CD4-positive, alpha-beta memory T cell (primary cell): ENCODE measurements around the gene NUAK1. TPM values are rescaled to one million over a fixed set of nuclear protein-coding genes. Genes with fewer than 3 reads are reported as not detected.

Experiments
- CTCF ChIA-PET: fragments of 350-600 bp; sonication (Branson Sonifier 250); formaldehyde crosslinking; loops from one replicate; lab custom pipeline; 2021; ENCODE audit warnings: inconsistent platforms; ENCODE audit not compliant: partially characterized antibody; lab: Charles Lee
- POLR2A ChIA-PET: fragments of 350-600 bp; sonication (Branson Sonifier 250); formaldehyde crosslinking; loops from one replicate; lab custom pipeline; 2021; ENCODE audit not compliant: partially characterized antibody; lab: Charles Lee
- DNase-seq, 5 donors: peaks; one replicate each; pipeline versions ENCODE4 v3.0.0 to v3.0.0-alpha.2; 2020 to 2022; ENCODE audit warnings: mixed read lengths in 1 of 5
- H3K27ac ChIP-seq: one replicate; pipeline ENCODE4 v1.7.0; 2013; ENCODE audit warnings: low read depth, low read length
- H3K27me3 ChIP-seq: 2 replicates; pipeline ENCODE4 v1.7.0; 2013; ENCODE audit warnings: mild to moderate bottlenecking, low read length, moderate library complexity; ENCODE audit not compliant: insufficient read depth
- H3K36me3 ChIP-seq: 2 replicates; pipeline ENCODE4 v1.7.0; 2013; ENCODE audit warnings: mild to moderate bottlenecking, low read length, moderate library complexity; ENCODE audit not compliant: insufficient read depth
- H3K4me1 ChIP-seq: 2 replicates; pipeline ENCODE4 v1.7.0; 2013; ENCODE audit warnings: mild to moderate bottlenecking, low read length, moderate library complexity; ENCODE audit not compliant: insufficient read depth
- H3K4me3 ChIP-seq, 2 donors: one replicate each; pipeline ENCODE4 v1.7.0; 2013; ENCODE audit warnings: low read length in 2 of 2, mild to moderate bottlenecking in 1 of 2
- H3K9me3 ChIP-seq, 2 donors: one replicate each; pipeline ENCODE4 v1.7.0; 2013; ENCODE audit warnings: low read length in 2 of 2, control low read depth in 1 of 2; ENCODE audit not compliant: control insufficient read depth in 1 of 2
- H3K27ac Mint-ChIP-seq, 7 donors: one replicate each; pipeline ENCODE4 v1.8.0; 2020 to 2021; ENCODE audit warnings: mixed read lengths in 7 of 7, mild to moderate bottlenecking in 6 of 7, inconsistent platforms in 3 of 7, moderate library complexity in 3 of 7
- H3K27me3 Mint-ChIP-seq, 2 donors: one replicate each; pipeline ENCODE4 v1.8.0; 2020 to 2021; ENCODE audit warnings: mixed read lengths in 2 of 2
- H3K36me3 Mint-ChIP-seq, 2 donors: one replicate each; pipeline ENCODE4 v1.8.0; 2020 to 2021; ENCODE audit warnings: mixed read lengths in 2 of 2, inconsistent platforms in 1 of 2, mild to moderate bottlenecking in 1 of 2
- H3K4me1 Mint-ChIP-seq, 4 donors: one replicate each; pipeline ENCODE4 v1.8.0; 2020 to 2021; ENCODE audit warnings: mixed read lengths in 4 of 4, mild to moderate bottlenecking in 1 of 4
- H3K4me3 Mint-ChIP-seq, 8 donors: one replicate each; pipeline ENCODE4 v1.8.0; 2020 to 2021; ENCODE audit warnings: mixed read lengths in 8 of 8, mild to moderate bottlenecking in 7 of 8, moderate library complexity in 6 of 8, inconsistent platforms in 3 of 8
- H3K9me3 Mint-ChIP-seq, 8 donors: one replicate each; pipeline ENCODE4 v1.8.0; 2020 to 2021; ENCODE audit warnings: mixed read lengths in 8 of 8, mild to moderate bottlenecking in 5 of 8, inconsistent platforms in 3 of 8, moderate library complexity in 1 of 8
- intact Hi-C: fragments of 100-400 bp; cut with micrococcal nuclease; formaldehyde crosslinking; loops from one replicate; pipeline ENCODE4 v1.15.1; 2023
- polyA plus RNA-seq, 2 donors: library from polyadenylated mRNA; unstranded; fragments of 300-500 nt; fragmentation: Illumina TruSeq; gene quantifications; one replicate each; pipeline ENCODE4 v1.2.3, GENCODE V29; 2021
- total RNA-seq, 2 experiments: library from RNA; stranded (reverse); gene quantifications; one replicate each; pipeline ENCODE4 v1.2.3, GENCODE V29; 2021

The NUAK1 gene
- total and polyA plus RNA-seq, 4 experiments from 2014 or later: not detected

GRCh38 chr12:106161491-106161890, 22.7 kb upstream of the NUAK1 start:
- Mint-ChIP-seq H3K27me3 (peaks cover 25 to 33% of the 10 kb centered on the region in 2 donors), H3K4me1 (no peaks in the 10 kb centered on the region)
- DNase-seq: no peak

GRCh38 chr12:106160915-106161314, 22.2 kb upstream of the NUAK1 start:
- Mint-ChIP-seq H3K27me3 (peaks cover 20 to 32% of the 10 kb centered on the region in 2 donors), H3K27ac (no peak overlapping the region)
- POLR2A ChIA-PET: no interaction called here

More at GRCh38 chr12:106161491-106161890, 22.7 kb upstream of the NUAK1 start:
- H3K36me3 ChIP-seq: no peaks in the 10 kb centered on the region
- H3K4me3 ChIP-seq: no peak overlapping the region
- CTCF ChIA-PET: interaction anchor here (1.5 kb wide), 1 partner anchor 25 kb away, joined by 4 read pairs; no protein-coding TSS in a partner anchor
- POLR2A ChIA-PET: no interaction called here
- no peak overlapping the region for H3K27ac Mint-ChIP-seq
- H3K27ac ChIP-seq: no peak overlapping the region
- intact Hi-C loops: no loop called here
- no peaks in the 10 kb centered on the region for H3K4me1 ChIP-seq
- no peaks in the 10 kb centered on the region for H3K36me3 Mint-ChIP-seq
- no peaks in the 10 kb centered on the region for H3K9me3 ChIP-seq
- peaks cover 0 to 10% (median 3%) of the 10 kb centered on the region in 8 donors for H3K9me3 Mint-ChIP-seq
- H3K27me3 ChIP-seq: no peaks in the 10 kb centered on the region
- no peak overlapping the region for H3K4me3 Mint-ChIP-seq

GRCh38 chr12:106157802-106158201, 19.0 kb upstream of the NUAK1 start:
- no peak for DNase-seq

More at GRCh38 chr12:106160915-106161314, 22.2 kb upstream of the NUAK1 start:
- H3K27me3 ChIP-seq: no peaks in the 10 kb centered on the region
- Mint-ChIP-seq H3K9me3 (peaks cover 0 to 9% (median 3%) of the 10 kb centered on the region in 8 donors), H3K36me3 (no peaks in the 10 kb centered on the region), H3K4me1 (no peaks in the 10 kb centered on the region), H3K4me3 (no peak overlapping the region)
- no peak overlapping the region for H3K27ac ChIP-seq
- H3K4me3 ChIP-seq: no peak overlapping the region
- no peaks in the 10 kb centered on the region for H3K36me3 ChIP-seq
- H3K4me1 ChIP-seq: no peaks in the 10 kb centered on the region
- intact Hi-C loops: no loop called here
- CTCF ChIA-PET: interaction anchor here (1.5 kb wide), 1 partner anchor 25 kb away, joined by 4 read pairs; no protein-coding TSS in a partner anchor
- DNase-seq: no peak
- no peaks in the 10 kb centered on the region for H3K9me3 ChIP-seq

GRCh38 chr12:106154751-106155273, 16.1 kb upstream of the NUAK1 start:
- H3K9me3 ChIP-seq: no peaks in the 10 kb centered on the region
- DNase-seq: no peak
- no peaks in the 10 kb centered on the region for H3K4me1 ChIP-seq
- no peaks in the 10 kb centered on the region for H3K36me3 ChIP-seq
- H3K27ac ChIP-seq: no peak overlapping the region
- Mint-ChIP-seq H3K4me3 (no peak overlapping the region), H3K36me3 (no peaks in the 10 kb centered on the region), H3K9me3 (no peaks in the 10 kb centered on the region), H3K4me1 (no peaks in the 10 kb centered on the region), H3K27me3 (peaks cover 7 to 17% of the 10 kb centered on the region in 2 donors), H3K27ac (no peak overlapping the region)
- POLR2A ChIA-PET: no interaction called here
- intact Hi-C loops: no loop called here
- H3K4me3 ChIP-seq: no peak overlapping the region
- CTCF ChIA-PET: interaction anchor here (2.0 to 2.9 kb wide), 2 partner anchors 18 to 21 kb away, joined by 7 to 8 read pairs; no protein-coding TSS in a partner anchor
- H3K27me3 ChIP-seq: no peaks in the 10 kb centered on the region

More at GRCh38 chr12:106157802-106158201, 19.0 kb upstream of the NUAK1 start:
- ChIA-PET POLR2A (no interaction called here), CTCF (interaction anchor here (0.9 to 2.9 kb wide), 2 partner anchors 9 to 21 kb away, joined by 4 to 13 read pairs; no protein-coding TSS in a partner anchor)
- Histone ChIP-seq H3K4me3 (no peak overlapping the region), H3K27ac (no peak overlapping the region), H3K9me3 (no peaks in the 10 kb centered on the region), H3K27me3 (no peaks in the 10 kb centered on the region), H3K36me3 (no peaks in the 10 kb centered on the region), H3K4me1 (no peaks in the 10 kb centered on the region)
- Mint-ChIP-seq H3K27me3 (peaks cover 17 to 21% of the 10 kb centered on the region in 2 donors), H3K4me1 (no peaks in the 10 kb centered on the region), H3K9me3 (peaks cover 0 to 9% (median 2%) of the 10 kb centered on the region in 8 donors), H3K36me3 (no peaks in the 10 kb centered on the region), H3K27ac (no peak overlapping the region), H3K4me3 (no peak overlapping the region)
- intact Hi-C loops: no loop called here

GRCh38 chr12:106152334-106152733, 13.6 kb upstream of the NUAK1 start:
- CTCF ChIA-PET: interaction anchor here (5.5 kb wide), 1 partner anchor 17 kb away, joined by 43 read pairs; no protein-coding TSS in a partner anchor
- POLR2A ChIA-PET: no interaction called here
- peaks cover 6 to 15% of the 10 kb centered on the region in 2 donors for H3K27me3 Mint-ChIP-seq

GRCh38 chr12:106150555-106150954, 11.8 kb upstream of the NUAK1 start:
- no peaks in the 10 kb centered on the region for H3K36me3 Mint-ChIP-seq
- no peaks in the 10 kb centered on the region for H3K9me3 Mint-ChIP-seq
- no peaks in the 10 kb centered on the region for H3K36me3 ChIP-seq
- no peak overlapping the region for H3K27ac Mint-ChIP-seq
- peaks cover 12 to 20% of the 10 kb centered on the region in 2 donors for H3K27me3 Mint-ChIP-seq
- H3K27me3 ChIP-seq: no peaks in the 10 kb centered on the region
- POLR2A ChIA-PET: no interaction called here
- CTCF ChIA-PET: interaction anchor here (5.5 kb wide), 1 partner anchor 15 kb away, joined by 43 read pairs; no protein-coding TSS in a partner anchor
- intact Hi-C loops: no loop called here
- H3K4me1 Mint-ChIP-seq: peaks cover 0 to 1% (median 0%) of the 10 kb centered on the region in 4 donors
- H3K9me3 ChIP-seq: no peaks in the 10 kb centered on the region
- no peak overlapping the region for H3K4me3 ChIP-seq
- DNase-seq: no peak
- no peak overlapping the region for H3K4me3 Mint-ChIP-seq
- no peak overlapping the region for H3K27ac ChIP-seq
- no peaks in the 10 kb centered on the region for H3K4me1 ChIP-seq

More at GRCh38 chr12:106152334-106152733, 13.6 kb upstream of the NUAK1 start:
- no peak for DNase-seq
- Histone ChIP-seq H3K9me3 (no peaks in the 10 kb centered on the region), H3K36me3 (no peaks in the 10 kb centered on the region), H3K27ac (no peak overlapping the region), H3K27me3 (no peaks in the 10 kb centered on the region), H3K4me3 (no peak overlapping the region), H3K4me1 (no peaks in the 10 kb centered on the region)
- peaks cover 0 to 1% (median 0%) of the 10 kb centered on the region in 4 donors for H3K4me1 Mint-ChIP-seq
- no peak overlapping the region for H3K4me3 Mint-ChIP-seq
- H3K36me3 Mint-ChIP-seq: no peaks in the 10 kb centered on the region
- H3K27ac Mint-ChIP-seq: no peak overlapping the region
- no peaks in the 10 kb centered on the region for H3K9me3 Mint-ChIP-seq
- intact Hi-C loops: no loop called here

GRCh38 chr12:106149096-106149784, 10.5 kb upstream of the NUAK1 start:
- Histone ChIP-seq H3K4me3 (no peak overlapping the region), H3K36me3 (no peaks in the 10 kb centered on the region), H3K27ac (no peak overlapping the region), H3K27me3 (no peaks in the 10 kb centered on the region), H3K9me3 (no peaks in the 10 kb centered on the region), H3K4me1 (no peaks in the 10 kb centered on the region)
- POLR2A ChIA-PET: no interaction called here
- DNase-seq: no peak
- Mint-ChIP-seq H3K27ac (no peak overlapping the region), H3K4me3 (no peak overlapping the region), H3K4me1 (peaks cover 0 to 1% (median 0%) of the 10 kb centered on the region in 4 donors), H3K9me3 (no peaks in the 10 kb centered on the region), H3K27me3 (peaks cover 12 to 28% of the 10 kb centered on the region in 2 donors), H3K36me3 (no peaks in the 10 kb centered on the region)
- CTCF ChIA-PET: interaction anchor here (1.1 to 5.5 kb wide), 5 partner anchors 8 to 983 kb away, joined by 3 to 43 read pairs (median 3); no protein-coding TSS in a partner anchor
- intact Hi-C loops: no loop called here
